HG02610 (cell line): ENCODE results near the gene GPC3.

Experiments used
- ATAC-seq: cut with Tn5 transposase; IDR thresholded peaks from one replicate; pipeline ENCODE4 v1.9.1; 2021; ENCODE audit warnings: mild to moderate bottlenecking, moderate library complexity; ENCODE audit not compliant: unreplicated experiment

Gene GPC3

GRCh38 chrX:133580625-133581024 lies 404.8 kb downstream of the GPC3 start:
- no peak for ATAC-seq

DNA sequence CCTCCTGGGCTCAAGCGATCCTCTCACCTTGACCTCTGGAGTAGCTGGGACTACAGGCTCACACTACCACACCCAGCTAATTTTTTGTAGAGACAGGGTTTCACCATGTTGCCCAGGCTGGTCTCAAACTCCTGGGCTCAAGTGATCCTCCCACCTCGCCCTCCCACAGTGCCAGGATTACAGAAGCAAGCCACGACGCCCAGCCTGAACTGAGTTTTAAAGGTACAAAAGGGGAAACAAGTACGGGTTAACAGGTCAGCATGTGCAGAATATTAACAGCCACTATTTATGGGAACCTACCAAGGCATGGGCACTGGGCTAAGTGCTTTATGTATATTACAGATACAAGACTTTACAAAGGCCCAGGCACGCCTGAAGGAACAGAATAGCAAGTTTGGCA lies 405.8 kb downstream of the GPC3 start:
- ATAC-seq: no peak

DNA sequence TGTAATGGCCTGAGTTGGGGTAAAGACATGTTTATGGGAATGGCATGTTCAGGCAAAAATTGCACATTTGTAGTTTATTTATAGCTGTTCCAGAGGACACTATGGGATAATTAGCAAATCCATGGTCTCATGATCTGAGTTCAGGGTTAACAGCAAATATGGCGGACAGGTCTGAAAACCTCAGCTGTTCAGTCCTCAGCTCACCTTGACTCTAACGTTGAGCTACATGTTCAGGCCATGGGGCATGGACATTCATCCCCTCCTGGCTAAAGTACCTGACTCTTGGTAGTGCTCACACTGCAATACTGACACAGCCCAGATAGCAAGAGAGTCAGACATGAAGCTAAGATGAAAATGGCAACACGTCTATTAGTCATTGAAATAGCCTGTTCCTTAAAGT lies 408.5 kb downstream of the GPC3 start:
- ATAC-seq: no peak

GRCh38 chrX:133575501-133576136 lies 409.8 kb downstream of the GPC3 start:
- no peak for ATAC-seq

DNA sequence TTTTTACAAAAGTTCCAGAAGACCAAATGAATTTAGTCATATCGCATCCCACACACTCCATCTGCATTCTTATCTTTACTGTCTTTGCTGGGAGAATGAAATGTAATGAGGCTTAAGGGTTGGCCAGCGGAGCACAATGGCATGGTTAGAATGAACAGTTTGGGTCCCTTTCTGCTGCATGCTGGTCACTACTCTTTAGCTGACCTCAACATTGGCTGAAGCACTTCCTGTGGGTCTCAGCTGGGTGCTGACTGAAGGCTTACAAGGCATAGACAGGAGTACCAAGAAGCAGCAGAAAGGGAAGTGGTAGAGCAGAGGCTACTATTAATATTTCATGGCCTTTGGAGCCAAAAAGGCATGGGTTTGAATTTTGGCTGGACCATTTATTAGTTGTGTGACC lies 410.7 kb downstream of the GPC3 start:
- ATAC-seq: no peak

GRCh38 chrX:133570549-133570948 lies 414.8 kb downstream of the GPC3 start:
- ATAC-seq: no peak

DNA sequence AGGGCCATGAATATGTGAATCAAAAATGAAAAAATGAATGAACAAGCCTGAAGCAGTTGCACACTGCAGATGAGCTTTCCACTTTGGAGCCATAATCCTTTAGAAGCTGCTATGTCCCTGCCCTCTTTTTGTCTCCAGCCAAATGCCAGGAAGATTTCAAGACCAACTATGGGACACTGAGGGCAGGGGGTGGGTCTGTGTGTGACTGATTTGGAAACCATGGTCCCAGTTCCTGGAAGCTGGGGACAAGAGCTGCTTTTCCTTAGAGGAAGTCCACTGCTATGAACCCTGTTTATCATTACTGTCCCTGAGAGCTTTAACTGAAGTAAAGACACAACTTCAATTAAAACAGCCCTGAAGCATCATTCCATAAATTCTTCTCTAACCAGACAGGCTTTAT lies 416.2 kb downstream of the GPC3 start:
- no peak for ATAC-seq

GRCh38 chrX:133568109-133568508 lies 417.3 kb downstream of the GPC3 start:
- ATAC-seq: no peak

GRCh38 chrX:133566876-133567275 lies 418.5 kb downstream of the GPC3 start:
- ATAC-seq: no peak

GRCh38 chrX:133563705-133564104 lies 421.7 kb downstream of the GPC3 start:
- ATAC-seq: no peak

DNA sequence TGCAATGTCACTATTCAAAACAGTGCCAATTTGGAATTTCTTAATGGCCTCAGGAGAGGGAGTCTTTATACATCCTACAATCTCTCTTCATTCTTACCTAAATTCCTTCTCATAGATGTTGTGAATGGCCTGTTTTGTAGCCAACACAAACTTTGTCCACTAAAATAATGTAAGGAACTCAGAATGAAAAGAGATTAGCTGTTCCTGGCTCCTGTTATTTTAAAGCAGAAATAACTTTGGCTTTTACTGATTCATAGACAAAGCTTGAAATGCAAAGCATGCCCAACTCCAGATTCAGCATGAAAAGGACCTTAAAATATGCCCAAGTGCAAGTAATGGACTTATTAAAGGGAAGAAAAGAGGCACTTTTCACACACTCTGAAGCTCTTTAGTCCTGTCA lies 424.1 kb downstream of the GPC3 start:
- ATAC-seq: no peak

DNA sequence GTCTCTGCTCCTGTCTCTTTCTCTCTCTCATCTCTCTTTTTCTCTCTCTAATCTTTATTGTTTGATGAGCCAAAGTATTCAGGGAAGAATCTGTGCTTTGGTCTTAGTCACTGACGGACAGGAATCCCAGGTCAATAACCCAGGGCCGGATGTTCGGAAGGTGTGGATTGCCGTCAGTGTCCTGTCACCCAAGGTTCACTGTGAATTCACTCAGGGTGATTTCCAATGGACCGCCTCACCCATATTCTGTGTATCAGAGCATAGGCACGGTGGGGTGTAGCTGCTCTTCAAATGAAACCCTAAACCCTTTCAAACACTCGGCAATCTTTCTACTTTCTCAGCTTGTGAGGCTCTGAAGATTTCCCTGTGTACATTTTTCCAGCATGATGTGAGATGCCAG lies 425.5 kb downstream of the GPC3 start:
- no peak for ATAC-seq

GRCh38 chrX:133555782-133556458 lies 429.5 kb downstream of the GPC3 start:
- no peak for ATAC-seq

GRCh38 chrX:133550665-133551485 lies 434.5 kb downstream of the GPC3 start:
- no peak for ATAC-seq

- no peak for ATAC-seq
Measured at GRCh38 chrX:133549295-133549933, 436.0 kb downstream of the GPC3 start.

DNA sequence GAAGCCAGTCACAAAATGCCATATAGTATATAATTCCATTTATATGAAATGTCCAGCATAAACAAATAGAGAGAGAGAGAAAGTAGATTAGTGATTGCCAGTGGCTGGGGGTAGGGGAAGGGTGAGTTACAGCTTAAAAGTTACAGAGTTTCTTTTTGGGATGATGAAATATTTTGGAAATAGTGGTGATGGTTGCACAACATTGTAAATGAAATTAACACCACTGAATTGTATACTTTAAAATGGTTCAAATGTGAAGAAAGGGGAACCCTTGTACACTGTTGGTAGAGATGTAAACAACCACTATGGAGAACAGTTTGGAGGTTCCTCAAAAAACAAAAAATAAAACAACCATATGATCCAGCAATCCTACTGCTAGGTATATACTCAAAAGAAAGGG lies 439.0 kb downstream of the GPC3 start:
- no peak for ATAC-seq

- ATAC-seq: no peak
Measured at GRCh38 chrX:133544778-133545177, 440.6 kb downstream of the GPC3 start.

DNA sequence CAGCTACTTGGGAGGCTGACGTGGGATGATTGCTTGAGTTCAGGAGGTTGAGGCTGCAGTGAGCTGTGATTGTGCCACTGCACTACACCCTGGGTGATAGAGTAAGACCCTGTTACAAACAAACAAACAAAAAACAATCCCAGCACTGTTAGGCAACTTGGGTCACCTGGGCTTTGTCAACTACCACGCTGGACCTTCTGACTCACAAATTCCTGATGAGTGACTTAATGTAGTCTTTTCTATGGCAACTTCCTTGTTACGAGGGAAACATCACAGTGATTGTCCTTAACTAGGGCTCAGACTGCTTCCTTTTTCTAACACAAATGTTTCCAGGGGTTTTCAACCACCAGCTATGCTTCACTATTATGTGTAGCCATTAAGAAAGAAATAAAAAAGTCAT lies 441.3 kb downstream of the GPC3 start:
- no peak for ATAC-seq

DNA sequence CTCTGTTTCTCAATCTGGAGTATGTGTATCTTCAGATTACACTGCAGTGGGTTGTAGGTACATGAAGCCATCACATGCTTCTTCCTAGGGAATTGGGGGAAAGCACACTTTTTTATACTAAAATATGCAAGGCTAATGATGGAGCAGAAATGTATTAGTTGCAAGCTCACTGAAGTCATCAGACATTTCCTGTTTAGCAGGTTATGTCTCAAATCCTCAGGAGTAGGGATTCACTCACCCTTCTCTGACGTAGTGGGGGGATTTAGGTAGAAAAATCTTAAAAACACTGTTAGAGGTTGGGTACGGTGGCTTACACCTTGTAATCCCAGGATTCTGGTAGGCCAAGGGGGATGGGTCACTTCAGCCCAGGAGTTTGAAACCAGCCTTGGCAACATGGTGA lies 441.7 kb downstream of the GPC3 start:
- no peak for ATAC-seq

DNA sequence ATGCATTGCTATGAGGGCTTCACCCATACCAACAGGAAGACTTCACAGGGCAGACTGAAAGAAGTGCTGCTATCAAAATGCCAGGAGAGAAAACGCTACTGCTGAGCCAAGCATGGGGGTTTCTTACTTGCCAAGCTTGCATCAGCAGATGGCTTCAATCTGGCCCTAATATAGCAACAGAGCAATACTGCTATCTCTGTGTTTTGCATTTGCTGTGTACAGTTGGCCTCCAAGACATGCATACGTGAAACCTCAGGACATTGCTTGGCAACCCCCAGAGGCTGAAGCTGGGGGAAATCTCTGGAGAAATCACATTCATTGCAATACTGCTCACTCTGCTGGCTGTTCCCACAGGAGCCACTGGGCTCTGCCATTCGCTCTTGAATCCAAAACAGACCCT lies 442.9 kb downstream of the GPC3 start:
- no peak for ATAC-seq

DNA sequence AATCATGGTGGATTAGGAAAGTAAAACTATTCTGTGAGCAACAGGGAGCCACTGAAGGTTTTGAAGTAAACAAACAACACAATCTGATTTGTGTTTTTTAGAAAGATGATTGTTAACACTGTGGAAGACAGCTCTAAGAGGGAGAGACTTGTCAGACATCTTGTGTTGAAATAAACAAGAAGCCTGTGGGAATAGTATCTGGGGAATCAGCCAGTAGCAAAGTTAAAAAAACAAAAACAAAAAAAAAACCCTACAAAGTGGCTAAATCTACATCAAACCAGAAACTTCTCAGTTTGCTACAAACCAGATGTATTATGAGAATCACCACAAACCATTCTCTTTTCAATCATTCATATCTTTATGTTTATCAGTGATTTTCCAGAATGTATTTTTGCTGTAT lies 444.4 kb downstream of the GPC3 start:
- no peak for ATAC-seq

DNA sequence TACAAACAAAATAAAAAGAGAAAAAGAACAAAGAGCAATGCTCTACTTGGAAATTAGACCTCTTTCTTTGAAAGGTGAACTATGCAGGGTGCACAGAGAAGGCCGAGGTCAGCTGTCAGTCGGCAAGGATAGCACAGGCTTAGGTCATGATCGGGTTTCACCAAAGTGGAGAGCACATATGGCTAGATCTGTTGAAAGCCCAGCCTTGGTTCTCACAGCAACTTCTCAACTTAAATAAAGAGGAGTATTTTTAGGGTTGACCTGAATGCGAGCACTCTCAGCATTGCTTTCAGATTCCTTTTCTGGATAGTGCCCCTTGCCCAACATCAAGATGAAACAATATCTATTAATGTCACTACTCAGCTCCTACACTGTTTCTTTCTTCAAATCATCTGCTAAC lies 447.2 kb downstream of the GPC3 start:
- no peak for ATAC-seq
